B cell (primary cell): ENCODE data around the gene ANKRD10. TPM values are rescaled to one million over a fixed set of nuclear protein-coding genes. Genes with fewer than 3 reads are reported as not detected.

Source experiments
- ATAC-seq: fragments of 200-7000 bp; cut with Tn5 transposase; one replicate; pipeline ENCODE4 v1.10.0; 2021; ENCODE audit warnings: low read depth, mild to moderate bottlenecking, moderate number of reproducible peaks, moderate library complexity
- CTCF ChIA-PET: fragments of 350-600 bp; sonication (Branson Sonifier 250); formaldehyde crosslinking; loops from one replicate; lab custom pipeline; 2021; ENCODE audit warnings: antibody characterized with exemption, inconsistent platforms; lab: Charles Lee
- POLR2A ChIA-PET: fragments of 350-600 bp; sonication (Branson Sonifier 250); formaldehyde crosslinking; loops from one replicate; lab custom pipeline; 2021; ENCODE audit warnings: antibody characterized with exemption; lab: Charles Lee
- DNase-seq: peaks from one replicate; pipeline ENCODE4 v3.0.0; 2013
- H2AFZ ChIP-seq: 2 replicates; pipeline ENCODE4 v1.6.1; 2012; ENCODE audit warnings: mild to moderate bottlenecking, low read depth, low read length; ENCODE audit not compliant: insufficient read depth, poor library complexity, severe bottlenecking
- H3K27ac ChIP-seq, 2 donors: 1 replicate in 1 of 2; 2 replicates in 1 of 2; pipeline ENCODE4 v1.5.1; 2012 to 2013; ENCODE audit warnings: low read length in 2 of 2, mild to moderate bottlenecking in 2 of 2, moderate library complexity in 1 of 2
- H3K27me3 ChIP-seq, 4 experiments: fragments of 200-600 bp in 1 of 4; sonication (generic) in 1 of 4; replicated peaks in 1 of 4; 1 replicate in 2 of 4; 2 replicates in 2 of 4; pipeline versions ENCODE4 v1.6.1 to v1.7.0; 2013 to 2016; ENCODE audit warnings: low read length in 3 of 4, mild to moderate bottlenecking in 2 of 4, mixed read lengths in 1 of 4, moderate library complexity in 1 of 4; ENCODE audit not compliant: insufficient read depth in 4 of 4, control insufficient read depth in 3 of 4; ENCODE audit errors: control extremely low read depth in 1 of 4
- H3K36me3 ChIP-seq, 2 experiments: replicated peaks in 1 of 2; 1 replicate in 1 of 2; 2 replicates in 1 of 2; pipeline versions ENCODE4 v1.6.1 to v1.7.1; 2013; ENCODE audit warnings: low read length in 1 of 2; ENCODE audit not compliant: insufficient read depth in 2 of 2, control insufficient read depth in 1 of 2; ENCODE audit errors: control extremely low read depth in 1 of 2, extremely low read depth in 1 of 2
- H3K4me1 ChIP-seq, 2 donors: fragments of 200-600 bp in 1 of 2; sonication (generic) in 1 of 2; 1 replicate in 1 of 2; 2 replicates in 1 of 2; pipeline versions ENCODE4 v1.5.1 to v1.6.1; 2013 to 2017; ENCODE audit warnings: low read length in 2 of 2; ENCODE audit not compliant: control insufficient read depth in 2 of 2, insufficient read depth in 2 of 2
- H3K4me2 ChIP-seq: replicated peaks from 2 replicates; pipeline ENCODE3; 2012; ENCODE audit warnings: mild to moderate bottlenecking, low read depth, low read length; ENCODE audit not compliant: poor library complexity, severe bottlenecking
- H3K4me3 ChIP-seq, 5 experiments: fragments of 200-600 bp in 1 of 5; sonication (generic) in 1 of 5; 1 replicate in 3 of 5; 2 replicates in 2 of 5; pipeline versions ENCODE4 v1.5.1 to v1.7.0; 2011 to 2016; ENCODE audit warnings: low read length in 4 of 5, mild to moderate bottlenecking in 4 of 5, low read depth in 2 of 5, control low read depth in 1 of 5, moderate library complexity in 1 of 5; ENCODE audit not compliant: insufficient read depth in 1 of 5; ENCODE audit errors: control extremely low read depth in 1 of 5, extremely low read depth in 1 of 5
- H3K79me2 ChIP-seq: fragments of 200-600 bp; sonication (generic); one replicate; pipeline ENCODE4 v1.6.0; 2016; ENCODE audit warnings: low read length; ENCODE audit not compliant: control insufficient read depth, insufficient read depth
- H3K9ac ChIP-seq: fragments of 200-600 bp; sonication (generic); 2 replicates; pipeline ENCODE4 v1.6.1; 2017; ENCODE audit warnings: mild to moderate bottlenecking, low read length, moderate library complexity
- H3K9me3 ChIP-seq, 3 donors: one replicate each; pipeline versions ENCODE4 v1.6.1 to v1.7.1; 2013; ENCODE audit warnings: low read length in 2 of 3; ENCODE audit not compliant: control insufficient read depth in 2 of 3, insufficient read depth in 1 of 3; ENCODE audit errors: control extremely low read depth in 1 of 3
- H4K20me1 ChIP-seq: 2 replicates; pipeline ENCODE4 v1.6.0; 2012; ENCODE audit warnings: mild to moderate bottlenecking, low read length; ENCODE audit not compliant: insufficient read depth, control insufficient read depth, poor library complexity, severe bottlenecking
- H3K27ac Mint-ChIP-seq: one replicate; pipeline ENCODE4 v1.8.0; 2021; ENCODE audit warnings: mixed read lengths
- H3K27me3 Mint-ChIP-seq: one replicate; pipeline ENCODE4 v1.8.0; 2021; ENCODE audit warnings: mixed read lengths
- H3K4me1 Mint-ChIP-seq: one replicate; pipeline ENCODE4 v1.8.0; 2021; ENCODE audit warnings: mixed read lengths
- H3K4me3 Mint-ChIP-seq: one replicate; pipeline ENCODE4 v1.8.0; 2021; ENCODE audit warnings: mixed read lengths
- H3K9me3 Mint-ChIP-seq: one replicate; pipeline ENCODE4 v1.8.0; 2022; ENCODE audit warnings: mixed read lengths; ENCODE audit not compliant: insufficient read depth
- CTCF ChIP-seq: fragments of 200-600 bp; IDR thresholded peaks from one replicate; pipeline ENCODE4 v1.8.0; 2022; ENCODE audit warnings: antibody characterized with exemption, mild to moderate bottlenecking
- EZH2 ChIP-seq: IDR thresholded peaks from 2 replicates; pipeline ENCODE4 v1.6.1; 2012; ENCODE audit warnings: borderline replicate concordance, low read depth, mild to moderate bottlenecking, moderate library complexity, low read length; ENCODE audit not compliant: insufficient read depth, poor library complexity, severe bottlenecking
- WGBS: methylation state at CpG from one replicate; pipeline ENCODE4 v1.1.5; 2013; ENCODE audit warnings: missing lambda C conversion rate; ENCODE audit not compliant: insufficient coverage; 5-methylcytosine and 5-hydroxymethylcytosine counted together
- intact Hi-C: fragments of 100-400 bp; cut with micrococcal nuclease; formaldehyde crosslinking; loops from one replicate; pipeline ENCODE4 v1.10.0; 2022
- polyA plus RNA-seq: library from polyadenylated mRNA; depleted of rRNA; stranded (reverse); fragments of >200 nt; gene quantifications from 2 replicates; pipeline ENCODE4 v1.2.3, GENCODE V29; 2012
- total RNA-seq, 2 donors: library from RNA; stranded (reverse); fragments of 120-200 nt in 1 of 2; gene quantifications; 1 replicate in 1 of 2; 2 replicates in 1 of 2; pipeline versions ENCODE4 v1.2.3 to v1.2.4, GENCODE V29; 2013 to 2022

ANKRD10 gene
- total and polyA plus RNA-seq, 2 donors (not counting 1 experiment from before 2014, with no cell fraction given): 142 to 256 TPM

DNA sequence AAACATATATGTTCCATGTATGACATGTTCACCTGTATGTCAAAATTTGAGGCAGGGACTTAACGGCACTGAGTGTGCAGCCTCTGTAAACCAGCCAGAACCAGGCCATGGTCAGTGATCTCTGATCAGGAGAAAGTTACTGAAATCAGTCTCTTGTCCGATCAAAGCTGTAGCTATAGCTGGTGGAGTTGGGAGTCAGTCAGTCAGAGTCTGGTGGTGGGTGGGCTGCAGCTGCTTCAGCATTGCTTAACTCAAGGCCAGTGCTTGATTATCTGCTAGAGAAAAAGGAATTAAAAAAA lies 78.3 kb downstream of the ANKRD10 start:
- Histone ChIP-seq H2AFZ (no peak overlapping the region), H3K27me3 (peaks cover 0 to 4% (median 1%) of the 10 kb centered on the region in 4 experiments), H3K9me3 (no peaks in the 10 kb centered on the region), H3K4me2 (no peak overlapping the region), H3K4me3 (no peak overlapping the region), H3K36me3 (no peaks in the 10 kb centered on the region), H3K9ac (no peak overlapping the region), H3K4me1 (no peaks in the 10 kb centered on the region), H4K20me1 (no peaks in the 10 kb centered on the region), H3K79me2 (no peaks in the 10 kb centered on the region), H3K27ac (no peak overlapping the region)
- 60% methylated on average over 2 of the region's 2 CpGs for WGBS
- peaks cover 36% of the 10 kb centered on the region for H3K27me3 Mint-ChIP-seq
- DNase-seq (no peak), ATAC-seq (no peak)
- H3K9me3 Mint-ChIP-seq: no peaks in the 10 kb centered on the region
- ChIA-PET CTCF (no interaction called here), POLR2A (no interaction called here)
- no peak overlapping the region for H3K4me3 Mint-ChIP-seq
- no peak for TF ChIP-seq CTCF
- TF ChIP-seq EZH2: no peak
- H3K4me1 Mint-ChIP-seq: no peaks in the 10 kb centered on the region
- no peak overlapping the region for H3K27ac Mint-ChIP-seq
- intact Hi-C loops: no loop called here

GRCh38 chr13:110835721-110836604 lies 78.9 kb downstream of the ANKRD10 start:
- ChIA-PET POLR2A (no interaction called here), CTCF (no interaction called here)
- H3K9me3 ChIP-seq: no peaks in the 10 kb centered on the region
- no peak overlapping the region for H3K4me3 Mint-ChIP-seq
- DNase-seq (no peak), ATAC-seq (no peak)
- H3K27ac ChIP-seq: no peak overlapping the region
- H3K4me1 Mint-ChIP-seq: no peaks in the 10 kb centered on the region
- no peaks in the 10 kb centered on the region for H3K79me2 ChIP-seq
- WGBS: 60% methylated on average over 1 of the region's 7 CpGs
- no peaks in the 10 kb centered on the region for H3K4me1 ChIP-seq
- no peaks in the 10 kb centered on the region for H3K9me3 Mint-ChIP-seq
- H3K27me3 ChIP-seq: no peaks in the 10 kb centered on the region
- H2AFZ ChIP-seq: no peak overlapping the region
- H4K20me1 ChIP-seq: no peaks in the 10 kb centered on the region
- TF ChIP-seq CTCF (no peak), EZH2 (no peak)
- no peak overlapping the region for H3K9ac ChIP-seq
- no peak overlapping the region for H3K27ac Mint-ChIP-seq
- no peaks in the 10 kb centered on the region for H3K36me3 ChIP-seq
- no peak overlapping the region for H3K4me3 ChIP-seq
- intact Hi-C loops: no loop called here
- no peak overlapping the region for H3K4me2 ChIP-seq
- peaks cover 37% of the 10 kb centered on the region for H3K27me3 Mint-ChIP-seq
